Forelimb muscle (tissue), 1 donor: ENCODE results near the gene CXCL6. TPM values are rescaled to one million over a fixed set of nuclear protein-coding genes. Genes with fewer than 3 reads are reported as not detected.
A peak's percentile ranks its signal among the peaks of the same experiment; 100 is the strongest.

Experiments used
- DNase-seq: peaks from one replicate; pipeline ENCODE4 v3.0.0-alpha.2; 2013; ENCODE audit warnings: low read depth
- polyA plus RNA-seq: library from polyadenylated mRNA; unstranded; fragments of 120-200 nt; gene quantifications from one replicate; pipeline ENCODE4 v1.2.1, GENCODE V29; 2013; ENCODE audit not compliant: insufficient read length

Gene CXCL6
- polyA plus RNA-seq: not detected

DNA sequence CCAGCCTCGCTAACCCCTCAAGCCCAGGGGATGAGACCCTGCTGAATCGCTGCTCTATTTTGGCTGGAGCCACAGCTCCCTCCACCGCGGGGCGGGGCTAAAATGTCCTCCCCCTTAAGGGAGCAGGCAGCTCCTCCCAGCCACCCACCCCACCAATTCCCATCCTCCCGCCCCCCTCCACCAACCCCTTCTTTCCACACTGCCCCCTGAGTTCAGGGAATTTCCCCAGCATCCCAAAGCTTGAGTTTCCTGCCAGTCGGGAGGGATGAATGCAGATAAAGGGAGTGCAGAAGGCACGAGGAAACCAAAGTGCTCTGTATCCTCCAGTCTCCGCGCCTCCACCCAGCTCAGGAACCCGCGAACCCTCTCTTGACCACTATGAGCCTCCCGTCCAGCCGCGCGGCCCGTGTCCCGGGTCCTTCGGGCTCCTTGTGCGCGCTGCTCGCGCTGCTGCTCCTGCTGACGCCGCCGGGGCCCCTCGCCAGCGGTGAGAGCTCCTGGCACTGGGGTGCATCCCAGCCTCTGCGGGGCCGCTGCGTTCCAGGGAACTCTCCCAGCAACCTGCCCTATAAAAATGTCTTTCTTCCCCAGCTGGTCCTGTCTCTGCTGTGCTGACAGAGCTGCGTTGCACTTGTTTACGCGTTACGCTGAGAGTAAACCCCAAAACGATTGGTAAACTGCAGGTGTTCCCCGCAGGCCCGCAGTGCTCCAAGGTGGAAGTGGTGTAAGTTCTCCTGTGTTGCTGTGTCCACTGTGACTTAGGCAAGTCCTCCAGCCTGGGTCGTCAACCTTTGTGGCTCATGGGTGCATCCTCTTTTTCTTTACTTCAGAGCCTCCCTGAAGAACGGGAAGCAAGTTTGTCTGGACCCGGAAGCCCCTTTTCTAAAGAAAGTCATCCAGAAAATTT lies at the start of gene CXCL6:
Gene CXCL6, plus strand, starts transcription at position 306 of the 907 bp plus-strand sequence. Its CDS starts 73 bp downstream, at position 379.
- no peak for DNase-seq

GRCh38 chr4:73788411-73788810 lies 48.1 kb upstream of the CXCL6 start:
- DNase-seq: no peak

DNA sequence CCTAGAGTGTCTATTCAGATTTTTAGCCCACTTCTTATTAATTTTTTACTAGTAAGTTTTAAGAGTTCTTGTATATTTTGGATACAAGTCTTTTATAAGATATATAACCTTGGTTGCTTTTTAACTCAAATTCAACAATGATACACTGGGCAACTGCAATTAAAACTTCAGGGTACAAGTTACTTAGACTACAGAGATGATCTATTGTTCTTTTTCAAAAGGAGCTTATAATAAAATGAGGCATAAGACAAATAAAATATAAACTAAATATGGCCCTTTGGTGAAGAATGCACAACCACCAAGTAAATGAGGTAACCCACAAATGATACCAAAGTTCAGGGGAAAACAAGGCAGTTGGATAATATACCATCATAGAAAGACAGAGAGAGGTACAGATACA lies 37.6 kb upstream of the CXCL6 start:
- DNase-seq: no peak

- no peak for DNase-seq
Measured at GRCh38 chr4:73800206-73800605, 36.3 kb upstream of the CXCL6 start.

DNA sequence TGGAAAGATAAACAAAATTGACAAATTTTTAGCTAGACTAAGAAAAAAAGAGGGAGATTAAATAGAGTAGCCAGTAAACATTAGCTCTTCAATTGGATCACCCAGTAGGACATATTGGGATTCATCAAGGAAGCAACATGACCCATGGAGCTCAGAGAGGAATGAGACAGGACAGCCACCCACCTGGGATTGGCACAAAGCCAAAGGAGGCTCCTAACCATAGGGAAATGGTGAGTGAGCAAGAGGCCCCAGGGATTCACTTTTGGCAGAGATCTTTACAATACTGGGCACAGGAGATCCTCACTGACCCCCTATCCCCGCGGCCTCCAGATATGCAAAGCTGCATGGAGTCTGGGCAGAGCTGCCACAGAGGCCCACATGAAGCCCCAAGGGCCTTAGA lies 34.8 kb upstream of the CXCL6 start:
- DNase-seq: no peak

DNA sequence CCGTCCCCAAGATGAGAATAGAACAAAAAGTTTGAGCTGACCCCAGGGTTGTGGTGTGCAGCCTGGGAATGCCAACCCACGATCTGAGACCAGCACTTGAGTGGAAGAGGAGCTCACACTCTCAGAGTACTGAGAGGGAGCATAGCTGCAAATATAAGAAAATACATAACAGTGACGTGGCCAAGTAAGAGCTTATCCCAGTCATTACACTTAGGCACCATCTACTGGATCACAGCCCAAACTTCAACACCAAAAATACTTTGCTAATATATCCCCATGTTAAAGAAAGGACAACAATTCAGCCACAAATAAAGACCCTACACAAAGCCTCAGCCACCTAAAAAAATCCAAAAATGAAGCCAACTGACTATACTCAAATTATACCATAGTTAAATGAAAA lies 33.3 kb upstream of the CXCL6 start:
- DNase-seq: no peak

GRCh38 chr4:73810191-73810590 lies 26.3 kb upstream of the CXCL6 start:
- DNase-seq: no peak

GRCh38 chr4:73811841-73812240 lies 24.6 kb upstream of the CXCL6 start:
- DNase-seq: no peak

GRCh38 chr4:73814679-73815078 lies 21.8 kb upstream of the CXCL6 start:
- no peak for DNase-seq

- DNase-seq: no peak
Measured at GRCh38 chr4:73815145-73815544, 21.3 kb upstream of the CXCL6 start.

DNA sequence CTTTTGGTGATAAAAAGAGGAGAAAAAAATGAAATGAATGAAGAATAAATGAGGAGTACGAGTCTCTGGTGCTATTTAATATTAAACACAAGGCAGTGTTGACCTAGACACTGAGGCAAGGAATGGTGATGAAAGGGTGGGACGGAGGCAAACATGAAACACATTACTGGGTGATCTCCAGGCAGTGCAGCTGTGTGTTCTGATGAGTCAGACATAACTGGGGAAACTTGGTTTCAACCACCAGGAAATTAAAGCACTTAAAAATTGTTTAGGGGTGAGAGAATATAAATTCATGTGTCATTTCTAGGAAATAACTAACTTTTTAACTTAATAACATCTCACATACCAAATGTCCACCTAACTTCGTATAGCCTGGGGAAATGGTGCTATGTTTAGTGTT lies 19.7 kb upstream of the CXCL6 start:
- DNase-seq: peak; percentile 34

- DNase-seq: no peak
Measured at GRCh38 chr4:73817341-73817740, 19.1 kb upstream of the CXCL6 start.

DNA sequence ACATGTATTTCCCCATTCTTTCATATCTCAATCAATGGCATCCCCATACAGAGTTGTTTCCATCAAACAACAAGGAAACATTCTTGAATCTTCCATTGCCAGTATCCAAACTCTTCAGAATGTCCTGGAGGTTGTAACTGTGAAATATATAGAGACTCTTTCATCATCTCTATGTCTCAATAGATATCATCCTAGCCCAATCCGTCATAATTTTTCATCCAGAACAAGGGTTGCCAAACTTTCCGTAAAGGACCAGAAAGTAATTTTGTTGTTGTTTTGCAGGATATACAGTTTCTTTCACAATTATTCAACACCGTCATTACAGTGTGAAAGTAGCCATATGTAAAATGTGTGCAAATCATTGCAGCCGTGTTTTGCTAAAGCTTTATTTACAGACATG lies 15.2 kb upstream of the CXCL6 start:
- no peak for DNase-seq

GRCh38 chr4:73822389-73822788 lies 14.1 kb upstream of the CXCL6 start:
- DNase-seq: no peak

GRCh38 chr4:73822812-73823504 lies 13.5 kb upstream of the CXCL6 start:
- no peak for DNase-seq

DNA sequence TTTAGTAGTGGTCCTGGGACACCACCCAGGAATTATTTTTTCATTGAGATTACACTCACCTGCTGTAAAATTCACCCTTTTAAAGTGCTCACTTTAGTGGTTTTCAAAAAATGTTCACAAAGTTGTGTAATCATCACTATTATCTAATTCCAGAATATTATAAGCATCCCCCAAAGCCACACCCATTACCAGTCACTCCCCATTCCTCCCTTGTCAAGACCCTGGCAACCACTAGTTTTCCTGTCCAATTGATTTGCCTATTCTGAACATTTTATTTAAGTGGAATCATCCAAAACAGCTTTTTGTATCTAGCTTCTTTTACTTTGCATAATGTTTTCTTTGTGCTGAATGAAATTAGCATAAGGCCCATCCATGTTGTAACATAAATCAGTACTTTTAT lies 12.7 kb upstream of the CXCL6 start:
- DNase-seq: no peak

DNA sequence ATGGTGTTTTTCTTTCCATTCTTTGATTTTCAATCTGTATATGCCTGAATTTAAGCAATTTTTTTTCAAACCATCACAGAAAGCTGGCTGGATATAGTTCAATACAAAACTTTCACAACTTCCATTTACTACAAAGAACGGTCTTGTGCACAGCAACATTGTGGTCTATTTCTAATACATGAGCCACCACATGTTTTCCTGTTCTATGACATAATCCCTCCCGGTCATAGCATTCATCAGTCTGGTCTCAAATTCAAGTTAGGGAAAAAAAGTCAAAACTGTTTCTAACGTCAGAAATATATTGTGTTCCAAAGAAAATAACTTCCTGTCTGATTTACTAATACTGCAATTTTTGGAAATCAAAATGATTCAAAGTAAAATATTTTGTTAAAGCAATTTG lies 7.5 kb upstream of the CXCL6 start:
- no peak for DNase-seq

- no peak for DNase-seq
Measured at GRCh38 chr4:73831569-73831968, 4.9 kb upstream of the CXCL6 start.

DNA sequence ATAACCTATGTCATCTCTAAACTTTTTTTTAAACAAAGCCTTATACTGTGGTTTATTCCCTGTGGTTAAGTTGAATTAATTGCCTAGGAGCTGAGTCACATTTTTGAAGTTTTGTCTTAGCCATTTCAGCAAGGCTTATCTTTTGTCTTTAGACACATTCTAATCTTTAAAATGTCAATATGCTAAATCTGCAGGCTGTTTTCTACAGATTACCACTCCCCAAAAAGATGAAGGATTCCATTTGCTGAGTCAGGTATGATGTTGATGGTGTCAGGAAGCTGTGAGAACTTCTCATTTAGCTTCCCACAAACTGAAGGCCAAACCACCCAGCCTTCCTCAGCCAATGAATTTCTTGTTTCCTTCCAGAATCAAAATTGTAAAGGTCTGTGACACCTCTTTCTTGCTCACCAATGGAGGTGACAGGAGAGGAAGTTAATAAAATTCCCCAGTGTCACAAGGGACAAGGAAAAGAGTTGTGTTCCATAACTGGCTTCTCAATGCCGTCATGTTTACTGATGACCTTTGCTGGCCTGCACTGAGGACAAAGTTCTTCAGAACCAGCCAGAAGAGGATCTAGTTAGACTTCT lies 3.7 kb upstream of the CXCL6 start:
- no peak for DNase-seq

- DNase-seq: no peak
Measured at GRCh38 chr4:73839071-73839470, 2.6 kb downstream of the CXCL6 start.

GRCh38 chr4:73839715-73840114 lies 3.2 kb downstream of the CXCL6 start:
- DNase-seq: no peak

DNA sequence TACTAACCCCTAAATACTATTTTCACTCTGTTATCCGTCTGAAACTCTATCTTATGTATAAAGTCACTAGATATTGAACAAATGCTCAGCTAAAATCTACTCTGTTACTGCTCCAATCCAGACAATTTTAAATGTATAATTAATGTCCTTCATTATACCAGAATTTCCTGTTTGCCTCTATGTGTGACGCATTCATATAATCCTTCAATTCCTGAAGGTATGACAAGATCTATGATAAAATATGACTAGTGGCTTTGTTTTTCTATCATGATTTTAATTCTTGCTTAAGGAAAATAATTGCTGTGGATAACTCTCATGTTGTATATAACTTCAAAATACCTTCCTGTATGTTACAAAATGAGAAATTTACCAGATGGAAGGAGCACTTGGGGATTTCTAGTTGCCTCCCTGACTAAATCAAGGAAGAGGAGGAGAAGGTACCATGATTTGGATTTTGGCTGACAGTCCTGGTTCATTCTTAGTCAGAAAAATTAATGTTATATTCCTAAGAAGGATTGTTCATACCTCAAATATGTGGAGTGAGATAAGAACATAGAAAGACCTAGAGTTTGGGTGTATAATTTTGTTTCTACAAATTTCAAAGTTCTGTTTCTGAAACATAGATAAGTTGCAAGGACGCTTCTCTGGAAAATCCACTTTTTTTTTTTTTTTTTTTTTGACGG lies 4.9 kb downstream of the CXCL6 start:
- no peak for DNase-seq
